AML-193 (cell line): Measurements from ENCODE around the gene TNRC6C.
A peak's percentile ranks its signal among the peaks of the same experiment; 100 is the strongest.
"Not testable (repeated sequence)": the region's sequence is repeated elsewhere in the genome, so short reads cannot be mapped to it uniquely, and the experiment has no call there.

Experiments
- DNase-seq, 2 experiments: peaks; one replicate each; lab custom pipeline; 2025; lab: John Stamatoyannopoulos, UW

TNRC6C gene

DNA sequence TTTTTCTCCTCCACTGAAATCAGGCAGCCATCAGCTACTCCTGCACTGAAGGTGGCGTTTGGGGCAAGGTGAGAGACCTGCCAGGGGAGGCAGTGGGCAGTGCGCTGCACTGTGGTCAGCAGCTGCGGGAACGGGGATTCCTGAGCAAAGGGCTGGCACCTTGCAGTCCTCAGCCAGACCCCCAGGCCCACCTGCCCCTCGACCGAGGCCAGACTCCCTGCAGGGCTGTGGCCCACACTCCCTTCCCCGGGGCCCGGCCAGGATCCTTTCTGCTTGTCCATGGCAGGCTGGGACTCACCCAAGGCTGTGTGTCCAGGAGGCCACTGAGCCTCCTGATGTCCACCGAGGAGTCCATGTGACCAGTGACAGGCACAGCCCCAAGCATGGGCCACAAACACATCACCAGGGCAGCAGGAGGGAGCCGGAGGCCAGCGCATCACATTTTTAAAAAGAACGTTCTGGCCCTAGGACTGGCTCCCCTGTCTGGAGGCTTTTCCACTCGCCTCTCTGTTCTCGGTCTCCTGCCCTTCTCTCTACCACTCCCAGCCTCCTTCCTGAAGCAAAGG is 28.5 kb upstream of the TNRC6C start:
- no peak for DNase-seq

DNA sequence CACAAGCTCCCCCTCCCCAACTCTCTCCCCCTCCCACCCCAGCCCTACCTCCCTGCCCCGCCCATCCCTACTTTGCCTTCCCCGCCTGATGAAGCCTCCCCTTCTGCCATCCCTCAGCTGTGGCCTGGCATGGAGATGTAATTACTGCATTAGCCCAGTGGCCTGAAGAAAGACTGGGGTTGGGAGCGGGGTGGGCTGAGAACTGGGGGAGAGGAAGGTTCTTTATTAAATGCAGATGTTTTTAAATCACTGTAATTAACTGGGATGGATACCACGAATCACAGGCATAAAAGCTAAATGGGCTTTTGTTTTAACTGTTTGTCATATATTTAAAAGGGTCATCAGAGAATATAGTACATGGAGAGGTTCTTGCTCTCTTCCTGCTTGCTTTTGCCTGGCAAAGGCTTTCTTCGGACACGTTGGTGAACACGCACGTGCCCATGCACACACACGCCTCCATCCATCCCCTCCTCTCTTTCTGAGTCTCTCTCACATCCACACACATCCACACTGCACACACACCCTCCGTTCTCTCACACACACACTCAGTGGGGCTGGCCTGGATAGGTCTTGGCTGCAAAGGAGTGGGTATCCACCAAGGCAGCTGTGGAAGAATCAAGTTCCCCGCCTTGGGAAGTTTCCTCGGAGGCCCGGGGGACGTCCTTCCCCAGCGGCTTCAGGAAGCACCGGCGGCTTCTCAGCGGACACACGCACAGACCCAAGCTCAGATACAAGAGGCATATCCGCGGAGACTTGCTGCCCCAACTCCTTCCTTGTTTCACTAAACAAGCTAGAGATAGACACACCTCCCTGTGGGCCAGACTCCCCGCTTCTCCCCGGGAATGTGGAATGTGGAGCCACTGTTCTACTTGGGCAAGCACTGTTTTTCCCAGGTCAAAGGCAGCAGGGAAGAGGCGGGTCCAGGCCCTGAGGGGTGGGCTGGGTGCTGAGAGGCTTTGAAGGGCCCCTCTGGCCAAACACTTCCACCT is 27.4 kb upstream of the TNRC6C start:
- no peak for DNase-seq

DNA sequence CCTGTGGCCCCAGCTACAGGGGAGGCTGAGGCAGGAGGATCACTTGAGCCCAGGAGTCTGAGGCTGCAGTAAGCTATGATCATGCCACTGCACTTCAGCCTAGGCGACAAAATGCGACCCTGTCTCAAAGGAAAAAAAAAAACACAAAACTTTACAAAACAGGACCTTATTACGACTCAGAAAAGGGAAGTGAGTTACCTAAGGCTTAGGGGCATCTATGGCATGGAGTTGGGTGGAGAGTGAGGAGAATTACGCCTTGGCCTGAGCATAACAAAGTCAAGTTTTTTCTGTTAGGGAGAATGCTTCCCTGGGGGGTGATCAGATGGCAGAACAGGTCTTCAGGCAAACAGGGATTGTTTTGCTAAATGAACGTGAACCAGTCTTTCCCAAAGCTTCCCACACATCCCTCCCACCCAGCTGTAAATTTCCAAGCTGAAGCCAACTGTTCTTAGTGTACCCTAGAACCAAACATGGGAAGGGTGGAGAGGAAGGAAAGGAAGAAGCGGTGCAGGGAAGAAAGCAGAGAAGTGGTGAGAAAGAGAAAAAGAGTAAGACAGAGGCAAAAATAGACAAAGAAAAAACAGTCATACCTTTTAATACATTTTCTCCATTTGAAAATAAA is 24.6 kb upstream of the TNRC6C start:
- DNase-seq = no peak

DNA sequence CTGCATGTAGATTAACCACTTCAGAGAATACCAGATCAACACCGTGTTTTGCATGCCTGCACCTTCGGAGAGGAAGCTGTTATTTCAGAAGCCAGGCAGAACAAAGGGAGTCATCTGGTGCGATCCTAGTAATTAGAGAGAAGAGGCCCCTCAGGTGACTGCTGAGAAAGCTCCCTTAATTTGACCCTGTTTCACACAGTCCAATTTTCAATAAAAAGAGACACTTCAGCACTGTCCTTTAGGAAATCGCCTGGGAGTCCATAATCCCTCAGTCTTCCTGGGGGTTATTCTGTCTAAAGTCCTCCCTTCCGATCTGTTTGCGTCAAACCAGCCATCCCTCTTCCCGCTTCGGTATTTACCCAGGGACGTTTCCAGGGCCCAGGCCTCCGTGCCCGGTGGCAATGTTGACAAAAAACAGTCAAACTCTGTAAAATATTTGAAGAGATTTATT is 23.4 kb upstream of the TNRC6C start:
- no peak for DNase-seq

DNA sequence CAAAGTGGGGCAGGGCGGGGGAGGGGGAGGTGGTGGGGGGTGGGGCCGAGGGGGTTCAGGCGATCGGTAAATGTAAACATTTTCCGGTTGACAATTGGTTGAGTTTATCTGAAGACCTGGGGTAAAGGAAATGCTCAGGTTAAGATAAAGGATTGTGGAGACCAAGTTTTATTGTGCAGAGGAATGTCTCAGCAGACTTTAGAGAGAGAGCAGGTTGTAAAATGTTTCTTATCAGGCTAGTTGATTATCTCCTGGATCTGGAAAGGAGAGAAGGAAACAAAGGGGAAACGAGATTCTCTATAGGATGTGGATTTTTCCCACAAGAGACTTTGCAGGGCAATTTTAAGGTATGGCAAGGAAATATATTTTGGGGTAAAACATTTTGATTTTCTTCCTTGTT is 22.8 kb upstream of the TNRC6C start:
- not testable (repeated sequence) for DNase-seq

DNA sequence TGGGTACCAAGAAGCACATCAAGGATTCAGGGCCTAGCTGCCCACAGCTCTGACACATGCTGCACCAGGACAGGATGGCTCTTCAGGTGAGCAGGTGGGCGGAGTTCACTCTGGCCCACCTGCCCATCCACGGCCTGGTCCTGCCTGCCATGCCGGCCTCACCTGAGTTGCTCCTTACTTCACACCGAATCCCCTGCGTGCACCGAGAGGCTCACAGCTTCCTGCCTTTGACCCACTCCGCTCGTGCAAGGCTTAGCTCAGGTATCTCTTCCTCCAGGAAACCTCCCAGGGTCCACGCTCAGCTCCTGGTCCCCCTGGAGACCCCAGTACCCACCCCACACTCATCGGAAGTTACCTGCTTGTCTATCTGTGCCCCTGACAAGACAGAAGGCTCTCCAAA is 21.6 kb upstream of the TNRC6C start:
- no peak for DNase-seq

DNA sequence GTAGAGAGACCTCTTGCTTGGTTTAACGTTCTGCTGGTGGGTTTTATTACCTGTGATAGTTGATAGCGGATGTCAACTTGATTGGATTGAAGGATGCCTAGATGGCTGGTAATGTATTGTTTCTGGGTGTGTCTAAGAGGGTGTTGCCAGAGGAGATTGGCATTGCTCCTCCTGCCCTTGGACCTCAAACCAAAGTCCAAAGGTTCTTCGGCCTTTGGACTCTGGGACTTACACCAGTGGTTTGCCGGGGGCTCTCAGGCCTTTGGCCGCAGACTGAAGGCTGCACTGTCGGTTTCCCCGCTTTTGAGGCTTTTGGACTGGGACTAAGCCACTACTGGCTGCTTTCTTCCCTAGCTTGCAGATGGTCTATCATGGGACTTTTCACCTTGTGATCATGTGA is 17.5 kb upstream of the TNRC6C start:
- no peak for DNase-seq

DNA sequence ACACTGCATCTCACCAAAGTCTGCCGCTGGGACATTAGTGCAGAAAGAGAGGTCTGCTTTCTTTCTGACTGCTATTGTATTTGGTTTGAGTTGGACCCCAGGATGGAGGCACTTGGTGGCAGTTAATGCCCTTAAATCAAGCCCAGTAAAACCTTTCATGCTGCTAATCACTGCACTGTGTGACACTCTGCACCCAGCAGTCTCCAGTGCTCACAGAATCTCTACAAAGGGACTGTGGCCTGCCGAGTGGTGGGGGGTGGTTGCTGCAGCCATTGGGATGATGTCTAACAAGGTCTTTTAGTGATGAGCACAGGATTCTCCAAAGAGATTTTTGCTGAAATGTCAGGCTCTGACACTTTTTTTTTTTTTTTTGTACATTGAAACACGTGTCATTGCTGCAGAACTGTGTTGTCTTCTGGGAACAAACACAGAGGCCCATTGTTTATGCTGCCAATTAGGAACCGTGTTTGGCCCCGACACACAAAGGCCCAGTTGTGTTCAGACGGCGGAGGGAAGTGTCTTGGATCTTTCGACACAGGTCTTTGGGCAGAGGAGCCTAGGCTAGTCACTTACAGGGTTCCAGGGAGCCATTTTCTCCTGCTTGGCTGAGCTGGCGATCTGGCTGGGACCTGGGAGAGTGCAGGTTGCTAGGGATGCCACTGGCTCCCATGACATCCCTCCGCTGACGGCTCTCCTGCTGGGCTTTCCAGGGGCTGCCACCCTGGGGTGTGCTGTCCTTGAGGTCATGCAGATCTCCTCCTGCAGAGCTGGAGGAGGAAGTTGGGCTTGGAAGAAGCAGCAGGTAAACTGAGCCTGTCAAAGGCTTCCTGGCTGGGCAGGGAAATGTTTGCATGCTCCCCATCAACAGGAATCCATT is 16.2 kb upstream of the TNRC6C start:
- no peak for DNase-seq

DNA sequence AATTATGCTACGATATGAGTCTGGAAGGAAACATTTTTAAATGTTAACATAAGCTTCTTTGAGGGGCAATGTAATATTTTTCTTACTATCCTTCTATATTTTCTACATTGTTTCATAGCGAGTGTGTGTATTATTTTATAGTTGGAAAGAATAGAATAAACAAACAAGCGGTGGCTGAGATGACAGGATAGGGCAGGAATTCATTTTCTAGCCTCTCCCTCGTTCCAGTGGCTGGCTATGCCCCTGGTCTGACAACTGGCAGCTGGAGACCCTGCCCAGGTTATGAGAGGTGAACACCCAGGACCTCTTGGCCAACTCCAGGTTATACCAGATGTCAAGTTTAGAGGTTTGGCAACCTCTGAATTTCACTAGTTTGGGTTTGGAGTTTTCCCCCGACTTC is 14.5 kb upstream of the TNRC6C start:
- no peak for DNase-seq

DNA sequence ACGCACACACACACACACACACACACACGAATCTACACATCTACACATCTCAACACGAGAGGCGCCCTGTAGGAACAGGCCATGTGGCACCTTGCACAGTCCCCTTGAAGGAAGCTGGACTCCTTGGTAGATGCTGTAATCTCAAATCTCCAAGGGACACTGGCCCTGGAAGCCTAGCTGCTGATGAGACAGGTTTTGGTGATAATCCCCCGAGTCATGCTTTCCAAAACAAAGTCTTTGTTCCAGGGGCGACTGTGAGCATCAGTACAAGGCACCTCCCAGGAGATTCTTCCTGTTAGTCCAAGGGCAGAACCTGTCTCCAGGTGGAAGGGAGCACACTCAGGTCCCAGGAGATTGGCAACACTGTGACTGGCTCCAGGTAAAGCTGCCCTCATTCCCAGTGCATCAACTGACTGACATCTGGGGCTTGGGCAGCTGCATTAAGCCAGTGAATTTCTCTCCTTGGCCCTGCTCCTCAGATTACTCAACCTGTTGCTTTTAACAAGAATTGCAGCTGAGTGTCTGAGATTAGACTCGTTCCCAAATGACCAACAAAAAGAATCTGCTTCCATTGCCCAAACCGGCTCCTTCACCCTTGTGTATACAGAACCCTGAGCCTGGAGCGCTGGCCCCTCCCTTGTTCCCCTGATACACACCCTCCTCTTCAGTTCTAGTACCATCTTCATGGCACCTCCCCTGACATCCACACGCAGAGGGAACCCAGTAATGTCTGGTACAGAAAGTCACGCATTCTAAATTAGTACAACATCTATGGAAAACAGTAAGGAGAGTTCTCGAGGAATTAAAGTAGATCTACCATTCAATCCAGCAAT is 13.9 kb upstream of the TNRC6C start:
- no peak for DNase-seq

DNA sequence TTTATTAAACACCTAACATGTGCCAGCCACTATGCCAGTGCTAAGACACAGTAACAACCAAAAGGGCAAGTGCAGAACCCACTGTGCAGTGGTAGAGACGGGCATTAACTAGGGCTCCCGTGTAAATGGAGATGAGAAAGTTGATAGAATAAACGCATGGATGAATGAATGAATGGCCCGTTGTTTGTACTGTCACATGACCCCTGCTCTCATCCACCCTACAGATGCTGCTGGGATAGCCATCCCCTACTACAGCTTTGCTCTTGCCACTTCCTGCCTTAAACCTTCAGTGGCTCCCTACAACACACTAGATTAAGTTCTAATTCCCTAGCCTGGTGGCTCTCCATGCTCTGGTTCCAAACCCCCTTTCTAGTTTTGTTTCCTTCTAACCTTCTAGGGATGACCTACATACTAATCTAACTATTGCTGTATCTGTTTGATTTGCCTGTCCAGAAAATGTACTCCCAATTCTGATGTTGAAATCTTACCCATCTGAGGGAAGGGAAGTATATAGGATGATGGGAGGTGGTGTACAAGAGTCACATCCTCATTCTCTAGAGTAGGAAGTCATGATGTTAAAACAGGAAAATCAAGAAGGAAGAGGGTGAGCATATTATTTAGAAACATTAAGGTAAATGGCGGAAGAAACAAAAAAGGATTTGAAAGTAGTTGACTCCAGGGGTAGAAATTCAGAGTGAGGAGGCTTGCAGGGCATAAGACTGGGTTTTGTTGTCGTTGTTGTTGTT is 11.4 kb upstream of the TNRC6C start:
- DNase-seq = peak in 1 of 2 experiments; percentile 9

DNA sequence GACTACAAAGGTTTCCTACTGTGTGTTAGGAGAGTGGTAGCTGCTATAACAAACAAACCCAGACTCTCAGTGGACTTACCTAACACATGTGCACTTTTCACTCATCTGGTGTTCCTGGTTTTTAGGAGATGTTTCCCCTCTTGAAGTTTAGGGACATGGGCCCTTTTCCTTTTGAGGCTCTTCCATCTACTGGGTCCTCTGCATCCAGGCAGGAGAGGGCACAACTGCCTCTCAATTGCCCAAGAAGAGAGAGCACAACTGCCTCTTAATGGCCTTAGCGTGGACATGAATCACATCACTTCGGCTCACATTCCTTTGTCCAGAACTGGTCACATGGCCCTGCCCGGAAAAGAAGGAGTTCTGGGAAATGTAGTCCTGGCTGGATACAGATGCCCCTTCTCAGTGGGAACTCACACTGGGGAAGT is 9.8 kb upstream of the TNRC6C start:
- DNase-seq = no peak

DNA sequence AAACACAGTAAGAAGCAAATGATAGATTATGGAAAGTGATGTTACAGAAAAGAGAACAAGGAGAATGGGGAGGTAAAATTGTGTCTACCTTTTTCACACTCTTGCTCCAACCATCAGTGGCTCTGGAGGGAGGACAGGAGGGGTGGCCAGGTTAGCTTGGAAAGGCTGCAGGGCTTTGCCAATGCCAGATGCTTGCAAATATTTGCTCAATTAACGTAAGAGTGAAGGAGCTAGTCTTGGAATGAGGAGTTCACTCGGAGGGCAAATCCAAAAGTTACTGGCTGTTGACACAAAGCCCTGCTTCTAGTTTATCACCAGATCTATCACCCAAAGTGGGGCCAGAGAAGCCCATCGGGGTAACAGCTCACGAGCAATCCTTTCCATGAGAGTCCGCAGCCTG is 7.4 kb upstream of the TNRC6C start:
- no peak for DNase-seq

DNA sequence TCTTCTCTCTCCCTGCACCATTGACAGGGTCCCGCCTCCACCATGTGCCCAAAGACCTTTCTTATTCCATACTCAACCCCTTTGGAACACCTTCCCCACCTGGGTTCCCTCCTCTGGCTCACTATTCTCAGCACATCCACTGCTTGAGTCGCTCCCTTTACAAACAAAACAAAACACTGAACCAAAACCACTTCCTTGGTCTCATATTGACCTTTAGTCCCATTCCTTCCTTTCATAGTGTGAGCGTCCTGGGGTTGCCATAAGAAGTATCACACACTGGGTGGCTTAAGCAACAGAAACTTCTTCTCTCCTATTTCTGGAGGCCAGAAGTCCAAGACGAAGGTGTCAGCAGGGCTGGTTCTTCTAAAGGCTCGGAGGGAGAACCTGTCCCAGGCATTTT is 6.1 kb upstream of the TNRC6C start:
- no peak for DNase-seq

DNA sequence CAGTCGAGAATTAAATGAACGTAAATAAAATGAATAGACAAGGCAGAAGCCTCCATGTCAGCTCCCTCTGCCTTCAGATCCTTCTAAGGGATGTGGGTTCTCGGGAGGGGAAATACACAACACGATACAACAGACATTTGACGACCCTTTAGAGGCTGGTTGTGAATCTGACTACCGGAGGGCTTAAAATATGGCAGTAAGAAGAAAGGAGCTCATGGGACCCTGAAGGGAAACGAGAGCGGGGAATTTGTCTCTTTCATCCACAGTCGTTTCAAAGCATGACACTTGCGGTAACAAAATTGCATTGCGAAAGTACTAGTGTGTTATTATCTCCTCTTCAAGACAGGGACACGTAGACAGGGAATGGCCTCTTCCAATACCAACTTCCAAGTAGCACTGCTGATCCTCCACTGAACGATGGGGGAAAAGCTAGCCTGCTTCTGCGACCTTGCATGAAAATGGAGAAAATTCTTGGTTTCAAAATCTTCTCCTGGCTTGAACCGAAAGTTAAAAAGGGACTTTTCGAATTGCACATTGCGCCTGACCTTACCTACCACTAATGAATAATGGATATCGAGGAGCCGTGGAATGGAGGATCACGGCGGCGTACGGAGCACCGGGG is 1.2 kb upstream of the TNRC6C start:
- no peak for DNase-seq

DNA sequence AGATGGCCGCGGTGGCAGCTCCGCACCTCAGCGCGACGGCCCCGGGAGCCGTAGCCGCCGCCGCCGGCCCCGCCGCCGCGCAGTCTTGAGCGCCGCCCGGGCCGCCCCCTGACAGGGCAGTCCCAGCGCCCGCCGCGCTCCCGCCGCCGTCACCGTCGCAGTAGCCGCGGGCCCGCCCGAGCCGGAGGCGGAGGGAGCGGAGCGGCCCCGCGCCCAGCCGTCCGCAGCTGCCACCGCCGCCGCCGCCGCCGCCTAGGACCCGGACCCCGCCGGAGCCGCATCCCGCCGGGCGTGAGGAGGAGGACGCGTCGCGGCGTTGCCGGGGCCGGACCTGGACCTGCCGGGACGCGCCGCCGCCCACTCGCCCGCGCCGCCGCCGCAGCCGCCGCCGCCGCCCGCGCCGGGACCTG is 218 bp downstream of the TNRC6C start:
- DNase-seq = no peak

DNA sequence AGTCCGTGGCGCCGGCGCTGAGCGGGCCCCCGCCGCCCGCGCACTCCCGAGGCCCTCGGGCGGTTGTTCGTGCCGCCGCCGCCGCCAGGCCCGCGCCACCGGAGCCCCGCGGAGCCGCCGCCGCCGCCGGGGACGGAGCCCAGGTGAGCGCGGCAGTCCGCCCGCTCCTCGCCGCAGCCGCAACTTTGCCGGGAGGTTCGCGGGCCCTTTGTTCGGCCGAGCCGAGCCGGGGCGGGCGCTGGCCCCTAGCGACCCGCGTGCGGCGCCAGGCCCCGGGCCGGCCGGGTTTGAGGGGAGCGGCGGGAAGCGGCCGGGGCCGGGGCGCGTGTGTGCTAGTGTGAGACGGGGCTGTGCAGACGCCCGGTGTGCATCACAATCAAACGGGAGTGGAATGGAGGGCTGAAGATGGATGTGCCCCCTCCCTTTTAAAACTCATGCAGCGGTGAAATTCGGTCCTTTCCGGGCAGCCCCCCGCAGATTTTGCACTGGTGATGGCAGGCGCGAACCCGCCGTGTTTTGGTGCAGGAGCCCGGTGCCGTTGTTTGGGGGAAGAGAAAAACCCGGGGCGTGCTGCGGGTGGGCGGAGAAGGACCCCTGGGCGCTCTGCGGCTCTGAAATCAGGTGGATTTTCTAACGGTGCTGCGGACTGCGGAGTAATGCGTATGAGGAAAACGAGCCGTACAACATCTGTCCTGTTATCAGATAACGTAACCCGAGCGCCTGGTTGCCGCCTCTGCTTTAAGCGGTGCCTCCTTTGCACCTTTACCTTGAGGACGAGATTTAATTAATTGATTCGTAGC is 823 bp downstream of the TNRC6C start:
- DNase-seq = no peak

DNA sequence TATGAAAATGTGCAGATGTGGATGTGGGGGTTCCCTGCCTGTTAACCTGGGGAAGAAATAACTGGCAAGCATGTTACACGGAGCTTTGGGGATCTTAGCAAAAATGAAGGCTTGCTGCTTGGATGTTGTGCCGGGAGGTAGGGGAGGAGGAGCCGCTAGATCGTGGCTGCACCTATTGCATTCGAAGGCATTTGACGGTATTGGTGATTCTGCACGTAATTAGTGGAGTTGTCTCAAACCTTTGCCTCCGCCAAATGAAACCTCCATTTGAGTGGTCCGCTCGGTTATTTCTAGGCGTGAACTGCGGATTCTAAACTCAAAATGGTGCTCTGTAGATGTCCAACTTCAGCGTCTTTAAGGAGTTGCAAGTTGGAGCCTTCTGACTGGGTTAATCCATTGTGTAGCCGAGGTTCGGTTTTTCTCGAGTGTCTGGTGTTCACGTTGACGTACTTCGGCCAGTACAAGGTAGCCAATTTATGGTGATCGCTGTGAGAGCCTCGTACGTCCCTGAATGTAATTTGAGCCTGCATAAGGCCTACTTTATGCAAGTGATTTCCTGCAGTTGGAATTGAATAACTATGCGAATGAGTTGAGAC is 1.5 kb downstream of the TNRC6C start:
- no peak for DNase-seq

DNA sequence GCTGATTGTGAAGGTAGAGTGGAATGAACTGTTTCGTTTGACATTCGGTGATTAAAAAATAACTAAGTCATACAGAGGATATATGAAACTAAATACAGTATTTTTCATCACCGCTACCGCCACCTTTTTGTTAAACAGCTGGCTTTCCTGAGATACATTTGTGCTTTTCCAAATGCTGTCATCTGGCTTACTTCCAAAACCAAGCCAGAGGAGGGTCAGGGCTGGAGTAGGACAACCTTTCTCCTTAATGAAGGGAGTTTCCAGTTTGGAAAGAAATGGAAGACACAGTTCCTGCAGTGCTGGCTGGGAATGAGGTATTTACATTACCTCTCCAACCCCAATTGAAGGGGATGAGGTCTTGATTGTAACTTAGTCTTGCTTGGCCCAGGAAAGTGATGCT is 3.2 kb downstream of the TNRC6C start:
- no peak for DNase-seq
